HG03565 (cell line): Measurements from ENCODE around the gene SLC22A7.

Experiments used
- ATAC-seq: cut with Tn5 transposase; IDR thresholded peaks from one replicate; pipeline ENCODE4 v1.9.1; 2021; ENCODE audit warnings: mild to moderate bottlenecking, moderate library complexity; ENCODE audit not compliant: unreplicated experiment

Gene SLC22A7, protein sequence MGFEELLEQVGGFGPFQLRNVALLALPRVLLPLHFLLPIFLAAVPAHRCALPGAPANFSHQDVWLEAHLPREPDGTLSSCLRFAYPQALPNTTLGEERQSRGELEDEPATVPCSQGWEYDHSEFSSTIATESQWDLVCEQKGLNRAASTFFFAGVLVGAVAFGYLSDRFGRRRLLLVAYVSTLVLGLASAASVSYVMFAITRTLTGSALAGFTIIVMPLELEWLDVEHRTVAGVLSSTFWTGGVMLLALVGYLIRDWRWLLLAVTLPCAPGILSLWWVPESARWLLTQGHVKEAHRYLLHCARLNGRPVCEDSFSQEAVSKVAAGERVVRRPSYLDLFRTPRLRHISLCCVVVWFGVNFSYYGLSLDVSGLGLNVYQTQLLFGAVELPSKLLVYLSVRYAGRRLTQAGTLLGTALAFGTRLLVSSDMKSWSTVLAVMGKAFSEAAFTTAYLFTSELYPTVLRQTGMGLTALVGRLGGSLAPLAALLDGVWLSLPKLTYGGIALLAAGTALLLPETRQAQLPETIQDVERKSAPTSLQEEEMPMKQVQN

DNA sequence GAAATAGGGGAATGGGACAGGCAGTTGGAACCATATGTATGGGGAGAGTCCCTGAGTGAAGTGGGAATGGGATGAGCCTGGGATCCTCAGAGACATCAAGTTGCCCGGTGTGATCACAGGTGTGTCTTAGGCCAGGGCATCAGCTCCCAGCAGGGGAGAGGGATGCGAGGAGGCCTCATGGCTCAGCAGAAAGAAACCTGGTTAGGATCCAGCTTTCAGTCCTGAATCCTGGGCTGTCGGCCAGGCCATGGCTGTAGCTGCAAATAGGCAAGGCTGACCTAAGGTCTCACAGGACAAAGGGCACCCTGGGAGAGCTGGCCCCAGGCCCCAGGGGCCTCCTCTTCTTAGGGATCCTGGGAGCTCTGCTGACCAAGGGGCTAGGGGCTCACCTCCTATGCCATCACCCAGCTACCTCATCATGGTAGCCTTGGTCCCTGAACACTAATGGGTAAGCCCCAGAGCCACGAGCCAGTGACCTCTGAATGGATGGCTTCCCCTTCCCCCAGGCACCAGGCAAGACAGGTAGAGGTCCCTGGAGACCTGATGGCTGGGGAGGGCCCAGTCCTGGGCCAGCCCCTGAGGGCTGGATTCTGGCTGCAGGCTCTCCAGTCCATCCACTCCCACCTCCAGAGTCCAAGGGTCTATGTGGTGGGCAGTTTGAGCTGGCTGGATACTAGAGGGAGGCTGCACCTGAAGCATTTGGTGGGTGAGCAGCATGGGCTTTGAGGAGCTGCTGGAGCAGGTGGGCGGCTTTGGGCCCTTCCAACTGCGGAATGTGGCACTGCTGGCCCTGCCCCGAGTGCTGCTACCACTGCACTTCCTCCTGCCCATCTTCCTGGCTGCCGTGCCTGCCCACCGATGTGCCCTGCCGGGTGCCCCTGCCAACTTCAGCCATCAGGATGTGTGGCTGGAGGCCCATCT lies at the start of gene SLC22A7:
TSS of gene SLC22A7 (plus strand) at position 617 of the 921 bp plus-strand sequence. CDS start at position 716, 99 bp downstream.
- ATAC-seq, result no peak

DNA sequence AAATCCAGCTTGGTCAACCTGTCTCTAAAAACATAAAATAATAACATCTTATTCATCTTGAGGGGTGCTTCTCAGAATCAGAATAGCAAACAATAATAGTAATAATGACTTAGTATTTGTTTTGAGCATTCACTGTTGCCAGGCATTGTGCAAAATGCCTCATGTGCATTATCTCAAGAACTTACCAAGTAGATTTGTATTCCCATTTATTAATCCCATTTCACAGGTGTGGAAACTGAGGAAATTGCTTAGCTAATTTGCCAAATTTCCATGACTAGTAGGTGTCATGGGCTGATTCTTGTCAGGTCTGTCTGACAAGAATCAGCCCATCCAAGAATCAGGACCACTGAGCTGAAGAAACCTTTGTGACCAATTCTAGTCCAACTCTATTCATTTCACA lies 49.3 kb upstream of the SLC22A7 start:
- no peak for ATAC-seq

DNA sequence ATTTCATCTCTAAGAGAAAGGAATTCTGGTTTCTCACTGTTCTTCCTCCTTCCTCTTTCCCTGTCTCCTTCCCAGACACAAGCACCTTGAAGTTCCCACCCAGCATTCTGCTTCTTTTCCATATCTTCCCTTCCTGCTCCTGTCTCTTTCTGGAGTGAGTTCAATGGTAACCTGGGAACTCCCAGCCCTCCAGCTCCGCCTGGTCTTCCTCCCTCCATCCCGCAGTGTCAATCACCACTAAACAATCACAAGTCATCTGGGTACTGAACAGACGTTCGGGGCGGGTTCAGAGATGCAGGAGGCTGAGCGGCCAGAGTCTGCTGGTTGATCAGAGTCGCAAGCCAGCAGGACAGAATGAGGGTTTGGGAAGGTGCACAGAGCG lies 47.1 kb upstream of the SLC22A7 start:
- no peak for ATAC-seq

DNA sequence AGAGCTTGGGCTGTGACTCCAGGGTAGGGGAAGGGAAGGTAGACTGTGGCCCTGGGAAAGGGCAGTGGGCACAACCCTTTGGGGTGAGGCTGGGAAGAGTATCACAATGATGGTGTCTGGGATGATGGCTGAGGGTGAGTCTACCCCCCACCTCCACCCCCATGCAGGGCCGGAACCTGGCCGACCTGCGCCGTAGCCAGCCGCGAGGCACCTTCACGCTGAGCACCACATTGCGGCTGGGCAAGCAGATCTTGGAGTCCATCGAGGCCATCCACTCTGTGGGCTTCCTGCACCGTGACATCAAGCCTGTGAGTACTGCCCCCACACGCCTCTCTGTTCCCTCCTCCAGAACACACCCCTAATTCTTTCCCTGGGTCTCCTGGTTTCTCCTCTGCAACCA lies 44.7 kb upstream of the SLC22A7 start:
- no peak for ATAC-seq

DNA sequence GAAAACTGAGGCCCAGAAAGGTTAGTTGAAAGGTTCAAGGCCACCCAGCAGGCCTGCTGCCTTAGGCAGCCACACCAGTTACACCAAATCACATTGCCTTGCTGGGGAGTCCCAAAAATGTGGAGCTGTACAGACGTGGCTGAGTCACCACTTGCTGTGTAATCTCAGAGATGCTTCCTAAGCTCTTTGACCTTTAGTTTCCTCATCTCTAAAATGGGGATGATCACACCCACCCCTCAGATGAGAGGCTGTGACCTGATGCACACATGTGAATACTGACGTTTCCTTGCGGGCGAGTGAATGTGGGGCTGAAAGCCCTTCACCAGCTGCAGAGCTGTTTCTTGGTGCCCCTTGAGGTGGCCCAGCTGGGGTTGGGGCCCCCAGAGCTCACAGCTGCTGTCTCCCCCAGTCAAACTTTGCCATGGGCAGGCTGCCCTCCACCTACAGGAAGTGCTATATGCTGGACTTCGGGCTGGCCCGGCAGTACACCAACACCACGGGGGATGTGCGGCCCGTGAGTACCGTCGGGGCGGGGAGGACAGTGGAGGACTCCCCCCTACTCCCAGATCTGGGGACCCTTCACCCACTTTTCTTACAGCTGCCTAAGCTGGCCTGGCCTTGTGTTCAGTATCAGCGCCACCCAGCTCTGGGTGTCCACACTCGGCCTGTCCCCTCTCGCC lies 43.8 kb upstream of the SLC22A7 start:
- no peak for ATAC-seq

DNA sequence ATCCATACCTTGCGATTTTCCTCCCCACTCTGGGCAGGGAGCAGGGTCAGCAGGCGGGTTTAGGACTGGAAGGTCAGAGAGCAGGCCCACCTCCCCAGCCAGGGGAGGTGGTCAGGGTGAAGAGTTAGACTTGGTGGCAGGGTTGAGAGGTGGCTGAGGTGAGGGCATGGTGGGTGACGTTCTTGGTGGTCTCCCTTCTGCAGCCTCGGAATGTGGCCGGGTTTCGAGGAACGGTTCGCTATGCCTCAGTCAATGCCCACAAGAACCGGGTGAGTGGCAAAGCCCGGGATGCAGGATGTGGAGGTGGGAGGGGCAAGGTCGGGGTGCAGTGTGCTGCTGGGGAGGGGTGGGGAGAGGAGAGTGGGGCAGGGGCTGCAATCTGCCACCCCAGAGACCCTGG lies 43.2 kb upstream of the SLC22A7 start:
- ATAC-seq, result no peak

DNA sequence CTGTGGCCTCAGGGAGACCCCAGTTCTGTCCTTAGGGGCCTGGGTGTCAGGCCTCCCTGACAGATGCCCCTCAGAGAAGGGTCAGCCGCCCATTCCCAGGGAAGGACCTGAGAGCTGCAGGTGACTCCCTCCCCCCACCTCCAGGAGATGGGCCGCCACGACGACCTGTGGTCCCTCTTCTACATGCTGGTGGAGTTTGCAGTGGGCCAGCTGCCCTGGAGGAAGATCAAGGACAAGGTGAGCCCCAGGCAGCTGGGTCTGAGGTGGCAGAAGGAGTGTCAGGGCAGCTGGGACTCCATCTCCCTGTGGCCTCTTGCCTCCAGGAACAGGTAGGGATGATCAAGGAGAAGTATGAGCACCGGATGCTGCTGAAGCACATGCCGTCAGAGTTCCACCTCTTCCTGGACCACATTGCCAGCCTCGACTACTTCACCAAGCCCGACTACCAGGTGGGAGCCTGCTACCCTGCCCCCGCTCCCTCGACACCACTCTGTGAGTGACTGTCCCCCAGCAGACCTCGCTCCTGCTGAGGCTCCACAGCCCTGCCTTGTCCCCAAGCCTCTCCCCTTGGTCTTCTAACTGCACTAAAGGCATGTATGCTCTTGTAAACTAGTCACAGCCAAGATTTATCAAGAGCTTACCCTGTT lies 42.5 kb upstream of the SLC22A7 start:
- ATAC-seq, result no peak

DNA sequence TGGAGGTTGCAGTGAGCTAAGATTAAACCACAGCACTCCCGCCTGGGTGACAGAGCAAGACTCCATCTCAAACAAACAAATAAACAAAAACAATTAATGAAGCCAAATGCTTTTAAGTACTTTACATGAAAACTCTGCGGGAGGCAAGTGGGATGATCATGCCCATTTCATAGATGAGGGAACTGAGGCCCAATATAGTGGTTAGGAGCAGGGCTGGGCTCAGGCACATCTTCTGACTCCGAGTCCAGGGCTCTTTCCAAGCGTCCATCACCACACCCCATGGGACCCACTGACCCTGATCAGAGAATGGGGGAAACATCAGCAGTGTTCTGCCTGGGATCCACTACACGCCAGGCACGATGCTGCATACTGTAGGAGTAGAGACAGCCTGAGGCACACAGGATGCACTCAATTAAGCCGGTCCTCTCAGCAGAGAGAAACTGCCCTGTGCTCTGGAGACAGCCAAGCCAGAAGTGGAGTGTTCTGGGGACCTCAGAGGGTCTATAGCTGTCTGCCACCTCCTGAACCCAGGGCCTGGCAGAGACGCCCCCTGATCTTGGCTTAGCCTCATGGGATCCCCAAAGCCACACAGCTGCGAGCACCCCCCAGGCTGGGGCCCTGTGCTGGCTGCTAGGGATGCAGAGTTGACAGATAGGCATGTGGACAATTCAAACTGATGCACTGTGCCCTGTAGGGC lies 41.2 kb upstream of the SLC22A7 start:
- no peak for ATAC-seq

DNA sequence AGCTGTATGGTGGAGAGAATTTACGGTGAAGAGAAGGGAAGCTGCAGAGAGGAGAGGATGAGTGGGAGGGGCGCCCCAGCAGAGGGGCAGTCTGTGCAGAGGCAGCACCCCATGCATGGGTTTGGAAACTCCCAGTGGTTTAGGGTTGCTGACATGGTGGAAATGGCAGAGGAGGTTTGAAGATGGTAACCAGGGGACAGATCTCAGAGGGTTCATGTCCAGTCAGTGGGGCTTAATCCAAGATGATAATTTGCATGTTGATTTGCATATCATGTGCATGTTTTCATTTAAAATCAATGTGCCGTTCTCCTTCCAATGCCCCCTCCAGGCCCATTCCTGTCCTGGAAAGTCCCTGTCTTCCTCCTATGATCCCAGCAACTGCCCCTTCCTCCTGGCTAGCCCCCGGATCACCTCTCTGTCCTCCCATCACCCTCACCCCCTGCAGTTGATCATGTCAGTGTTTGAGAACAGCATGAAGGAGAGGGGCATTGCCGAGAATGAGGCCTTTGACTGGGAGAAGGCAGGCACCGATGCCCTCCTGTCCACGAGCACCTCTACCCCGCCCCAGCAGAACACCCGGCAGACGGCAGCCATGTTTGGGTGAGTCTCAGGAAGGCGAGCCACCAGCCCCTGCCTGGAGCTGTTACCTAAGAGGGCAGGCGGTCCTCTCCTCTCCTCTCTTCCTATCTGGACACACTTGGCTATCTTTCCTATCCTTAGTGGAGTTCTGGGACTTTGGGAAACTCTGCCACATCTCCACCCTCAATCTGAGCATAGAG lies 40.5 kb upstream of the SLC22A7 start:
- no peak for ATAC-seq

DNA sequence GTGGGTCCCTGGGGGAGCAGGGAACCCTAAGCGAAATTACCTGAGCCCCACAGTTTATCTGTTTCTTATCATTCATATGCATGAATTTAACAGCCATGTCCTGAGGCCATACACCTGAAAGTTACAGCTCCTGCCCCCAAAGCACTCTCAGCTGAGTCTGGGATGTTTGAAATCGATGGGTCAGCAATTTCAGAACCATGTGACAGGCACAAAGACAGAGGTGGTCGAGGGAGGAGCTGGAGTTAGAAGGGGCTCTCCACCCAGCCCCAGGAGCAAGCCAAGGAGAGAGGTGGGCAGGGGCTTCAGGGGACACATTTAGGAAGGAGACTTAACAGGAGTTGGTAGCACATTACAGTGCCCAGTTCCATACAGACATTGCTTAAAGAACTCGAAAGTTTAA lies 39.9 kb upstream of the SLC22A7 start:
- ATAC-seq, result no peak

DNA sequence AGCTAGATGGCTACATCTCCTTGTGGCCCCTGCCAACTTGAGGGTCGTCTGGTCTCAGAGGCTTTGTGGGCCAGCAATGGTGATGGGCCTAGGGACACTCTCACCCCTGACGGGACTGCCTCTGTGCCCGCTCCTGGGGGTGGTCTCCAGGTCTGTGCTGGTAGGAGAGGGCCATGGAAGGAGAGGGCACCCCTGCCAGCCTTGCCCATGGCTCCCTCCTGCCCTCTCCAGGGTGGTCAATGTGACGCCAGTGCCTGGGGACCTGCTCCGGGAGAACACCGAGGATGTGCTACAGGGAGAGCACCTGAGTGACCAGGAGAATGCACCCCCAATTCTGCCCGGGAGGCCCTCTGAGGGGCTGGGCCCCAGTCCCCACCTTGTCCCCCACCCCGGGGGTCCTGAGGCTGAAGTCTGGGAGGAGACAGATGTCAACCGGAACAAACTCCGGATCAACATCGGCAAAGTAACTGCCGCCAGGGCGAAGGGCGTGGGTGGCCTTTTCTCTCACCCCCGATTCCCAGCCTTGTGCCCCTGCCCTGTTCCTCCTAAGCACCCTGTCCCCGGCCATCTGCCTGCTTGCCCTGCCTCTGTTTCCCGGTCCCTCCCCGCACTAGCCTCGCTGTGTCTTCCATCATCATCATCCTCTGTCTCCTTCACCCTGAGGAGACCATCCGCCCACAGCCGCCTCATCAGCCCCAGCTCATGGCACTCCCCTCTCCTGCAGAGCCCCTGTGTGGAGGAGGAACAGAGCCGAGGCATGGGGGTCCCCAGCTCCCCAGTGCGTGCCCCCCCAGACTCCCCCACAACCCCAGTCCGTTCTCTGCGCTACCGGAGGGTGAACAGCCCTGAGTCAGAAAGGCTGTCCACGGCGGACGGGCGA lies 39.0 kb upstream of the SLC22A7 start:
- no peak for ATAC-seq

DNA sequence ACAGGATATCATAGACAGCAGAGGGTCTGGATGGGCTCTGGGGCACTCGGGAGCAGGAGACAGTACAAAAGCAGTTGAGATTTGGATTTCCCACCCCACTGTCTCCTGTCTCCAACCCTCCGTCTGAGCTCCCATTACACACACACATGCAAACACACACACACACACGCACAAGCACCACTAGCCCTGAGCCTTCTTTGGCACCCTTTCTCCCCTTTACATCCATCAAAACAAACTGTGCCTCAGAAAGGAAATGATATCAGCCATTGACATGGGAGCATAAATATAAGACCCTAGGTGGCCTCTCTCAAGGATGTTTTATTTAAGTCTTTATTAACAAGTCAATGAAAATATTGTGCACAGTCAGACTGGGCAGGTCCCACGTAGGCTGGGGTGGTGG lies 37.3 kb upstream of the SLC22A7 start:
- ATAC-seq, result no peak

DNA sequence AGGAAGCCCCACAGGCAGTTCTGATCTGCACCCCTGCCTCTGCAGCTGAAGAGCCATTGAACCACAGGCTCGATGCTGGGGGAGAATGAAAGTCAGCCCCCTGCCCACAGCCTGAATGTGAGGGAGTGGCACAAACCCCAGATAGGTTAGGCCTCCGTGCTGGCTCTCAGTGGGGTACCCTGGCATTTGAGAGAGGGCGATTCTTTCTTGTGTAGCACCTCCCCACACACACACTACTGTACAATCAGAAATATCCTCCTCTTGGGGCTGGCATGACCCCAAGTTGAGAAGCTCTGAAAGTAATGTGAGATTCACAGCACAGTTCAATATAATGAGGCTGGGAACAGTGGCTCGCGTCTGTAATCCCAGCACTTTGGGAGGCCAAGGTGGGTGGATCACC lies 36.9 kb upstream of the SLC22A7 start:
- ATAC-seq, result no peak

DNA sequence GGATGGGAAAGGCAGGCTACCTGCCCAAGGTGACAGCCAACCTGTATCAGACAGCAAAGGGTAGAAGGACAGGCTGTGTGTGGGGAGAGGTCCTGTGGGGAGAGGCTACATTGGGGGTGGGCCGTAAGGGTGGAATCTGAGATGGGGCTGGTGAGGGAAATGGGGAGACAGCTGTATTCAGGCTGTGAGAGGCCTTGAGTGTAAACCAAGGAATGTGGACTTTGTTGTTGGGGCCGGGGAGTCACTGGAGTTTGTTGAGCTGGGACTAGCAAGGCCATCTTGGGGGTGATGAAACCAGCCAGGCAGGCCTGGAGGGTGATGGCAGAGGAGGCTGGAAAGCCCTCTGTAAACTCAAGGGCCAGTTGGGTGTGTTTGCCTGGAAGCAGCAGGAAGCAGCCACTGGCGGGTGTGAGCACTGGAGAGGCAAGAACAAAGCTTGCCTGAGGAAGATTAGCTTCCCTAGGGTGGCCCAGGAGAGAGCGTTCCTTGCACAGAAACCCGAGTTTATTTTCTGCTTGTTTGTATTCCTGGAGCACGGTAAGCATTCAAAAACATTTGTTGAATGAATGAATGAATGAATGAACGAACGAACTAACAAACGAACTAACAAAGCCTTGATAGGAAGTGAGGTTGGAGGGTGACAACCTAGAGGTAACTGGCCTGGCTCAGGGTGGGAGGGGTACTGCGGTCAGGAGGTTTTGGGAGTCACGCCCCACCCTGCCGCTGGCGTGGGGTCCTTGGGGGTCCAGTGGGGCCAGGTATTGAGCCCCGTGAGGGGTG lies 35.9 kb upstream of the SLC22A7 start:
- no peak for ATAC-seq

DNA sequence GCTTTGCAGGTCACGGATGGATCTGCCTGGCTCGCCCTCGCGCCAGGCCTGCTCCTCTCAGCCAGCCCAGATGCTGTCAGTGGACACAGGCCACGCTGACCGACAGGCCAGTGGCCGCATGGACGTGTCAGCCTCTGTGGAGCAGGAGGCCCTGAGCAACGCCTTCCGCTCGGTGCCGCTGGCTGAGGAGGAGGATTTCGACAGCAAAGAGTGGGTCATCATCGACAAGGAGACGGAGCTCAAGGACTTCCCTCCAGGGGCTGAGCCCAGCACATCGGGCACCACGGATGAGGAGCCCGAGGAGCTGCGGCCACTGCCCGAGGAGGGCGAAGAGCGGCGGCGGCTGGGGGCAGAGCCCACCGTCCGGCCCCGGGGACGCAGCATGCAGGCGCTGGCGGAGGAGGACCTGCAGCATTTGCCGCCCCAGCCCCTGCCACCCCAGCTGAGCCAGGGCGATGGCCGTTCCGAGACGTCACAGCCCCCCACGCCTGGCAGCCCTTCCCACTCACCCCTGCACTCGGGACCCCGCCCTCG lies 35.2 kb upstream of the SLC22A7 start:
- ATAC-seq, result no peak

DNA sequence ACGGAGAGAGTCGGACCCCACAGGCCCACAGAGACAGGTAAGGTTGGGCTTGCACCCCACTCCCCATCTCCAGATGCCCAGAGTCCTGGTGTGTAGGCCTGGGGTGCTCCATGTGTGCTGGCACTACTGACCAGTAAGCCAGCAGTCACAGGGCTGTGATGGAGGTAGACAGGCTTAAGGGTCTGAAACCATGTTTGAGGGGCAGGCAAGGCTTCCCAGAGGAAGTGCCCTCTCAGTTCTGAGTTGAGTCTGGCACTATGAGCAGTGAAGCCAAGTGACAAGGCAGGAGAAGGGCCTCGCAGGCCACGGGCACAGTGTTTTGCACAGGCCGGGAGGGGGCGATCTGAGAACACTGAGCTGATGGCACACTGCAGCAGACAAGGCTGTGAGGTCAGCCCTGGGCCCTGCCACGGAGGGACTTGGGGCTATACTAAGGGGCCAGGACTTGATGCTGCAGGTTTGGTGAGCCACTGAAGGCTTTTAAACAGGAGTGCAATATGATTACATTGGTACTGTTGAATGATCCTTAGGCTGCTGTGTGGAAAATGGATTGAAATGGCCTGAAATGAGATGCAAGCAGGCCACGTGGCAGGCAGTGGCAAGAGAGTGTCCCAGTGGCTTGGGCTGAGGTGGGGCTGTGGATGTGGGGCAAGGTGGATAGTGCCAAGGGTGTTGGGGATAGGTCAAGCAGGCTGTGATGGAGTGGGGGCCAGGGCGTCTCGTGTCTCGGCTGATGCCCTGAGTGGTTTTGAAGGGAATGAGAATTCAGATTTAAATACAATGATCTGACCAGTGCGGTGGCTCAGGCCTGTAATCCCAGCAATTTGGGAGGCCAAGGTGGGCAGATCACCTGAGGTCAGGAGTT lies 34.5 kb upstream of the SLC22A7 start:
- no peak for ATAC-seq
